ENCODE measurements around the gene GULP1. TPM values are rescaled to one million over a fixed set of nuclear protein-coding genes. Genes with fewer than 3 reads are reported as not detected.

Gene GULP1
- total RNA-seq, 1 donor from 2014 or later = not detected

DNA sequence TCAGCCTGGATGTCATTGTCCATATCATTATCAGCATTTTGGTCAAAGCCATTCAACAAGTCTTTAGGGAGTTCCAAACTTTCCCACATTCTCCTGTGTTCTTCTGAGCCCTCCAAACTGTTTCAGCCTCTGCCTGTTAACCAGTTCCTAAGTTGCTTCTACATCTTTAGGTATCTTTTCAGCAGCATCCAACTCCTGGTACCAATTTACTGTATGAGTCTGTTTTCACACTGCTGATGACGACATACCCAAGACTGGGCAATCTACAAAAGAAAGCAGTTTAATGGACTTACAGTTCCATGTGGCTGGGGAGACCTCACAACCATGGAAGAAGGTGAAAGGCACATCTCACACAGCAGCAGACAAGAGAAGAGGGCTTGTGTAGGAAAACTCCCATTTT is 94.2 kb downstream of the GULP1 start:
- Mint-ChIP-seq H3K36me3 (ENCODE audit: low read depth) (no peaks in the 10 kb centered on the region), H3K27me3 (no peaks in the 10 kb centered on the region), H3K27ac (no peak overlapping the region), H3K4me3 (no peak overlapping the region), H3K9me3 (peaks cover 10% of the 10 kb centered on the region), H3K4me1 (no peaks in the 10 kb centered on the region)
- intact Hi-C loops (cut with micrococcal nuclease) = no loop called here
- DNase-seq = no peak

DNA sequence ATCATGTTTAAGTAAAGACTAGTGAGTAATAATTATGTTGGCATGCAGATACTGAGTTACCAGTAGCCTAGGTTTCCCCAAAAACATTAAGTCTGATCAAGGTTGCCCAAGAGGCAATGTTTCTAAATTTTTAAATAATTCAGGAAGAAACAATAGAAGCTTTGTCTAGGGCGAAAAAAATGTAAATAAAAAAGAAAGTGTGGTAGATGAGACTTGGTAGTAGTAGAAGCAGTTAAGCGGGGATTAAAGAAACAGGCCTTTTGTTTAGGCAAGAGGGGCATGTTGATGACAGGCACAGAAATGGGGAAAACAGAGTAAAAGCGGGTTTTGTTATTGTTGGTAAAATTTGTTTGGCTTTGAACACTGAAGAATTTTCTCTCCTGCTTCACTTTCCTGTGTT is 97.2 kb downstream of the GULP1 start:
- no peak for DNase-seq
- no peaks in the 10 kb centered on the region for H3K27me3 Mint-ChIP-seq
- peaks cover 10% of the 10 kb centered on the region for H3K9me3 Mint-ChIP-seq
- no peaks in the 10 kb centered on the region for H3K36me3 Mint-ChIP-seq (ENCODE audit: low read depth)
- no peak overlapping the region for H3K27ac Mint-ChIP-seq
- no peaks in the 10 kb centered on the region for H3K4me1 Mint-ChIP-seq
- intact Hi-C loops (cut with micrococcal nuclease) = no loop called here
- H3K4me3 Mint-ChIP-seq = no peak overlapping the region

GRCh38 chr2:188391354-188391753 is 99.7 kb downstream of the GULP1 start:
- H3K27me3 Mint-ChIP-seq = no peaks in the 10 kb centered on the region
- no peaks in the 10 kb centered on the region for H3K36me3 Mint-ChIP-seq (ENCODE audit: low read depth)
- no peaks in the 10 kb centered on the region for H3K4me1 Mint-ChIP-seq
- no peak for DNase-seq
- no peak overlapping the region for H3K27ac Mint-ChIP-seq
- H3K9me3 Mint-ChIP-seq = no peaks in the 10 kb centered on the region
- intact Hi-C loops (cut with micrococcal nuclease) = no loop called here
- H3K4me3 Mint-ChIP-seq = no peak overlapping the region

- H3K27ac Mint-ChIP-seq = no peak overlapping the region
- no peak overlapping the region for H3K4me3 Mint-ChIP-seq
- no peaks in the 10 kb centered on the region for H3K4me1 Mint-ChIP-seq
- H3K27me3 Mint-ChIP-seq = no peaks in the 10 kb centered on the region
- intact Hi-C loops (cut with micrococcal nuclease) = no loop called here
- H3K36me3 Mint-ChIP-seq (ENCODE audit: low read depth) = no peaks in the 10 kb centered on the region
- no peaks in the 10 kb centered on the region for H3K9me3 Mint-ChIP-seq
- no peak for DNase-seq
Observed at GRCh38 chr2:188394931-188395472, 103.3 kb downstream of the GULP1 start.

- no peaks in the 10 kb centered on the region for H3K36me3 Mint-ChIP-seq (ENCODE audit: low read depth)
- H3K27me3 Mint-ChIP-seq = no peaks in the 10 kb centered on the region
- H3K27ac Mint-ChIP-seq = no peak overlapping the region
- intact Hi-C loops (cut with micrococcal nuclease) = no loop called here
- DNase-seq = no peak
- H3K4me1 Mint-ChIP-seq = no peaks in the 10 kb centered on the region
- no peak overlapping the region for H3K4me3 Mint-ChIP-seq
- no peaks in the 10 kb centered on the region for H3K9me3 Mint-ChIP-seq
Observed at GRCh38 chr2:188395903-188396689, 104.4 kb downstream of the GULP1 start.

DNA sequence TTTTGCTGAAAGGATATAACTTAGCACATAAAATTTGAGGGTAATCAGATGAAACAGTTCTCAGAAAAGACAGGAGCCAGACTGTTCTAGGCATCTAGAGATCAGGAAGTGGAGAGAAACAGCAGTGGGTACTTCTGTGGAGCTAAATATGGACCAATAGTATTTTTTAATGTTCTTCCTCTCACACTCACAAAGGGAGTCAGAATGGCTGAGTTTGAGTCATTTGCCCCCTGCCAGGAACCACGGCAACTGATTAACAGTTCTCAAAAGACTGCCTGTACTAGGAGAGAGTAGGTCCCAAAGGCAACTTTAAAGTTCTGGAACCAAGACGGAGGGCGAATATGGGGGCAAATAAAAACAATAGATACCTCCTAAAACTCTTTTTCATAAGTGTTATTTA is 107.5 kb downstream of the GULP1 start:
- H3K4me3 Mint-ChIP-seq = no peak overlapping the region
- H3K27ac Mint-ChIP-seq = no peak overlapping the region
- H3K36me3 Mint-ChIP-seq (ENCODE audit: low read depth) = no peaks in the 10 kb centered on the region
- DNase-seq = no peak
- no peaks in the 10 kb centered on the region for H3K4me1 Mint-ChIP-seq
- H3K27me3 Mint-ChIP-seq = no peaks in the 10 kb centered on the region
- no peaks in the 10 kb centered on the region for H3K9me3 Mint-ChIP-seq
- intact Hi-C loops (cut with micrococcal nuclease) = no loop called here

GRCh38 chr2:188403676-188404075 is 112.0 kb downstream of the GULP1 start:
- no peak for DNase-seq
- Mint-ChIP-seq H3K4me1 (no peaks in the 10 kb centered on the region), H3K4me3 (no peak overlapping the region), H3K9me3 (no peaks in the 10 kb centered on the region), H3K27ac (no peak overlapping the region), H3K27me3 (no peaks in the 10 kb centered on the region), H3K36me3 (ENCODE audit: low read depth) (no peaks in the 10 kb centered on the region)
- intact Hi-C loops (cut with micrococcal nuclease) = no loop called here

DNA sequence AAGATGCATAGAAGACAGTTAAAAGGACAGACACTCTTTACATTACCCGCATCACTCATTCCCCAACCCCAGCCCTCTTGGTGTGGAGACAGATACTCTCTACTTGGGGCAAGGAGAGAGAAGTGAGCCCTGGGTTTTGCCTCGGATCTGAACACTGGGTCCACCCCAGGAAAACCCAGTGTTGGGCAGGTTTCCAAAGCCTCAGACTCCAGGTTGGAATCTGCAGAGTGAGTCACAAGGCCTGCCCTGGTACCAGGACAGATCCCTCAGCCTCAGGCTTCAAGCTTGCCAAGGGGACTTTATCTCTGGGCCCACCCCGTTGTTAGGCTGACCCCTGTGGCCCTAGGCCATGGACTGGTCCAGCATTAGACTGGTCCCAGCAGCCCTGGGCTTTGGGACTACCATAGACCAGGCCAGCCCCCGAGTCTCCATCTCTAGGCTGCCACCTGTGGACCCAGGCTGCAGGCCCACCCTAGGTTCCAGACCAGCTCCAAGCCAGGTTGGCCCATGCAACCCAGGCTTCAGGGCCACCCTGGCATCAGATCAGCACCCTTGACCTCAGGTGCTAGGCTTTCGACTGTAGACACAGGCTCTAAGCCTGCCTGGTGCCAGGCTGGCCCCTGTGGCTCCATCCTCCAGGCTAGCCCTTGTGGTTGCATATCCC is 112.8 kb downstream of the GULP1 start:
- no peak for DNase-seq
- Mint-ChIP-seq H3K4me3 (no peak overlapping the region), H3K27me3 (no peaks in the 10 kb centered on the region), H3K36me3 (ENCODE audit: low read depth) (no peaks in the 10 kb centered on the region), H3K4me1 (no peaks in the 10 kb centered on the region), H3K27ac (no peak overlapping the region), H3K9me3 (no peaks in the 10 kb centered on the region)
- intact Hi-C loops (cut with micrococcal nuclease) = no loop called here

GRCh38 chr2:188406414-188406813 is 114.7 kb downstream of the GULP1 start:
- no peaks in the 10 kb centered on the region for H3K36me3 Mint-ChIP-seq (ENCODE audit: low read depth)
- no peaks in the 10 kb centered on the region for H3K9me3 Mint-ChIP-seq
- DNase-seq = no peak
- intact Hi-C loops (cut with micrococcal nuclease) = no loop called here
- no peak overlapping the region for H3K4me3 Mint-ChIP-seq
- no peak overlapping the region for H3K27ac Mint-ChIP-seq
- H3K27me3 Mint-ChIP-seq = no peaks in the 10 kb centered on the region
- no peaks in the 10 kb centered on the region for H3K4me1 Mint-ChIP-seq

GRCh38 chr2:188410504-188411235 is 119.0 kb downstream of the GULP1 start:
- Mint-ChIP-seq H3K36me3 (ENCODE audit: low read depth) (no peaks in the 10 kb centered on the region), H3K27me3 (no peaks in the 10 kb centered on the region), H3K4me3 (no peak overlapping the region), H3K27ac (no peak overlapping the region), H3K4me1 (no peaks in the 10 kb centered on the region), H3K9me3 (no peaks in the 10 kb centered on the region)
- DNase-seq = no peak
- intact Hi-C loops (cut with micrococcal nuclease) = no loop called here

- Mint-ChIP-seq H3K4me3 (no peak overlapping the region), H3K27me3 (no peaks in the 10 kb centered on the region), H3K27ac (no peak overlapping the region), H3K9me3 (no peaks in the 10 kb centered on the region), H3K4me1 (no peaks in the 10 kb centered on the region), H3K36me3 (ENCODE audit: low read depth) (no peaks in the 10 kb centered on the region)
- intact Hi-C loops (cut with micrococcal nuclease) = no loop called here
- no peak for DNase-seq
Observed at GRCh38 chr2:188412190-188412589, 120.5 kb downstream of the GULP1 start.

GRCh38 chr2:188414411-188414810 is 122.7 kb downstream of the GULP1 start:
- Mint-ChIP-seq H3K9me3 (no peaks in the 10 kb centered on the region), H3K4me3 (no peak overlapping the region), H3K27ac (no peak overlapping the region), H3K36me3 (ENCODE audit: low read depth) (no peaks in the 10 kb centered on the region), H3K4me1 (no peaks in the 10 kb centered on the region), H3K27me3 (no peaks in the 10 kb centered on the region)
- DNase-seq = no peak
- intact Hi-C loops (cut with micrococcal nuclease) = no loop called here

GRCh38 chr2:188414869-188415753 is 123.4 kb downstream of the GULP1 start:
- no peaks in the 10 kb centered on the region for H3K9me3 Mint-ChIP-seq
- H3K27ac Mint-ChIP-seq = no peak overlapping the region
- DNase-seq = no peak
- H3K36me3 Mint-ChIP-seq (ENCODE audit: low read depth) = no peaks in the 10 kb centered on the region
- no peak overlapping the region for H3K4me3 Mint-ChIP-seq
- no peaks in the 10 kb centered on the region for H3K27me3 Mint-ChIP-seq
- intact Hi-C loops (cut with micrococcal nuclease) = no loop called here
- H3K4me1 Mint-ChIP-seq = no peaks in the 10 kb centered on the region
